HepG2 (cell line): ENCODE results near the gene KRTAP5-2.

Experiments
- ATF1 ChIP-seq: IDR thresholded peaks from 2 replicates; pipeline ENCODE4 v1.6.1; 2016; ENCODE audit warnings: mild to moderate bottlenecking, control low read depth
- CBFB ChIP-seq: sonication (generic); formaldehyde crosslinking; IDR thresholded peaks from 2 replicates; pipeline ENCODE4 v1.4.0; 2020; ENCODE audit warnings: missing genetic modification reagents
- JUND ChIP-seq: sonication (generic); formaldehyde crosslinking; IDR thresholded peaks from 2 replicates; pipeline ENCODE4 v1.8.0; 2022; ENCODE audit warnings: mild to moderate bottlenecking, missing genetic modification reagents
- NFAT5 ChIP-seq: sonication (generic); formaldehyde crosslinking; IDR thresholded peaks from 2 replicates; pipeline ENCODE4 v1.4.0; 2020; ENCODE audit warnings: missing genetic modification reagents
- PCBP2 ChIP-seq: fragments of 200-400 bp; formaldehyde crosslinking; optimal IDR thresholded peaks from 2 replicates; pipeline ENCODE3; 2018; ENCODE audit warnings: low read length, low read depth; ENCODE audit not compliant: poor library complexity, severe bottlenecking
- PLRG1 ChIP-seq: fragments of 450-650 bp; conservative IDR thresholded peaks from 2 replicates; pipeline ENCODE4 v1.6.1; 2016
- POLR2A ChIP-seq, 2 experiments: IDR thresholded peaks; 2 replicates each; pipeline ENCODE4 v1.6.1; 2011; ENCODE audit warnings: low read depth in 2 of 2, low read length in 2 of 2, mild to moderate bottlenecking in 1 of 2, moderate library complexity in 1 of 2; ENCODE audit not compliant: insufficient read depth in 1 of 2
- ZNF768 ChIP-seq: sonication (generic); formaldehyde crosslinking; IDR thresholded peaks from 2 replicates; pipeline ENCODE4 v1.4.0; 2020; ENCODE audit warnings: missing genetic modification reagents
- ZNF781 ChIP-seq: sonication (generic); formaldehyde crosslinking; IDR thresholded peaks from 2 replicates; pipeline ENCODE4 v1.5.1; 2020; ENCODE audit warnings: borderline replicate concordance, mild to moderate bottlenecking, missing genetic modification reagents; ENCODE audit errors: not compliant biosample characterization

GRCh38 chr11:1603629-1604028 lies 5.5 kb upstream of the KRTAP5-2 start:
- TF ChIP-seq PCBP2: no peak
- no peak for TF ChIP-seq ZNF781
- TF ChIP-seq ATF1: no peak
- TF ChIP-seq POLR2A (IDR thresholded peaks at IDR 0.05; ENCODE audit: insufficient read depth in 1 of 2, low read depth in 2 of 2, low read length in 2 of 2): no peak
- TF ChIP-seq NFAT5 (CRISPR knock-in tag): no peak
- no peak for TF ChIP-seq JUND (CRISPR knock-in tag)
- TF ChIP-seq ZNF768 (CRISPR knock-in tag): no peak
- TF ChIP-seq CBFB (CRISPR knock-in tag): no peak
- TF ChIP-seq PLRG1: no peak
